Kidney epithelial cell (primary cell): ENCODE measurements around the gene INTS6L. TPM values are rescaled to one million over a fixed set of nuclear protein-coding genes. Genes with fewer than 3 reads are reported as not detected.
"Not testable (repeated sequence)": the region's sequence is repeated elsewhere in the genome, so short reads cannot be mapped to it uniquely, and the experiment has no call there.

Experiments used
- DNase-seq: peaks from one replicate; pipeline ENCODE4 v3.0.0-alpha.2; 2010; ENCODE audit warnings: low read depth
- H3K27me3 ChIP-seq: 2 replicates; pipeline ENCODE4 v1.6.0; 2011; ENCODE audit warnings: low read length; ENCODE audit not compliant: control insufficient read depth, insufficient read depth
- H3K36me3 ChIP-seq: 2 replicates; pipeline ENCODE4 v1.5.1; 2011; ENCODE audit warnings: low read length; ENCODE audit not compliant: control insufficient read depth, insufficient read depth
- H3K4me3 ChIP-seq: 2 replicates; pipeline ENCODE4 v1.5.1; 2011; ENCODE audit warnings: low read depth, mild to moderate bottlenecking, control low read depth, low read length
- total RNA-seq: library from RNA; depleted of rRNA; stranded (reverse); fragments of >200 nt; gene quantifications from 2 replicates; pipeline ENCODE4 v1.2.3, GENCODE V29; 2015
- TF ChIP-seq, protein P1 (sequence below): IDR thresholded peaks from 2 replicates; pipeline ENCODE4 v1.5.1; 2011; ENCODE audit warnings: mild to moderate bottlenecking, moderate library complexity, low read length, control low read depth, inconsistent platforms; ENCODE audit not compliant: insufficient read depth, poor library complexity, severe bottlenecking

INTS6L gene
- total RNA-seq, 1 donor from 2014 or later, result 3.0 TPM

GRCh38 chrX:135557344-135557743 lies 36.9 kb downstream of the INTS6L start:
- no peaks in the 10 kb centered on the region for H3K27me3 ChIP-seq
- no peaks in the 10 kb centered on the region for H3K36me3 ChIP-seq
- H3K4me3 ChIP-seq, result no peak overlapping the region
- TF ChIP-seq, protein P1, sequence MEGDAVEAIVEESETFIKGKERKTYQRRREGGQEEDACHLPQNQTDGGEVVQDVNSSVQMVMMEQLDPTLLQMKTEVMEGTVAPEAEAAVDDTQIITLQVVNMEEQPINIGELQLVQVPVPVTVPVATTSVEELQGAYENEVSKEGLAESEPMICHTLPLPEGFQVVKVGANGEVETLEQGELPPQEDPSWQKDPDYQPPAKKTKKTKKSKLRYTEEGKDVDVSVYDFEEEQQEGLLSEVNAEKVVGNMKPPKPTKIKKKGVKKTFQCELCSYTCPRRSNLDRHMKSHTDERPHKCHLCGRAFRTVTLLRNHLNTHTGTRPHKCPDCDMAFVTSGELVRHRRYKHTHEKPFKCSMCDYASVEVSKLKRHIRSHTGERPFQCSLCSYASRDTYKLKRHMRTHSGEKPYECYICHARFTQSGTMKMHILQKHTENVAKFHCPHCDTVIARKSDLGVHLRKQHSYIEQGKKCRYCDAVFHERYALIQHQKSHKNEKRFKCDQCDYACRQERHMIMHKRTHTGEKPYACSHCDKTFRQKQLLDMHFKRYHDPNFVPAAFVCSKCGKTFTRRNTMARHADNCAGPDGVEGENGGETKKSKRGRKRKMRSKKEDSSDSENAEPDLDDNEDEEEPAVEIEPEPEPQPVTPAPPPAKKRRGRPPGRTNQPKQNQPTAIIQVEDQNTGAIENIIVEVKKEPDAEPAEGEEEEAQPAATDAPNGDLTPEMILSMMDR, result no peak
- no peak for DNase-seq

DNA sequence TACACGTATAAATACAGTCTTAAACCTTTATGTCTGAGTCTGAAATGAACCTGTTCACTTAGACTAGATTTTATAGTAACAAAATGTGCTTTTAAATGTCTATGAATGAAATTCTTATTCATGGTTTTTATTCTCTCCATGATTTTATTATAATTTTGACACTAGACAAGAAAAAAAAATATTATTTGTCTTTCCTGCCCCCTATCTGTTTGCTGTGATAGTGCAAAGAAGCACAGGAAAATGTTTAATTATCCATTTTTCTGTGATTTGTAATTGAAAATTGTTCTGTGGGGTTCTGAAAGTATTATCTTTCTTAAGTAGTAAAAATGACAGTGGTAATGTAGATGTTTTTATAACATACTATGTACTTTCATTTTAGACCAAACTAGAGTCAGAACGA lies 52.0 kb downstream of the INTS6L start:
- Histone ChIP-seq H3K36me3 (no peaks in the 10 kb centered on the region), H3K27me3 (no peaks in the 10 kb centered on the region), H3K4me3 (no peak overlapping the region)
- TF ChIP-seq, protein P1, result peak; percentile 34
- DNase-seq, result no peak

- H3K27me3 ChIP-seq, result no peaks in the 10 kb centered on the region
- TF ChIP-seq, protein P1, result no peak
- H3K4me3 ChIP-seq, result no peak overlapping the region
- no peaks in the 10 kb centered on the region for H3K36me3 ChIP-seq
- DNase-seq, result no peak
These were observed 61.0 kb downstream of the INTS6L start for GRCh38 chrX:135581496-135581895.

DNA sequence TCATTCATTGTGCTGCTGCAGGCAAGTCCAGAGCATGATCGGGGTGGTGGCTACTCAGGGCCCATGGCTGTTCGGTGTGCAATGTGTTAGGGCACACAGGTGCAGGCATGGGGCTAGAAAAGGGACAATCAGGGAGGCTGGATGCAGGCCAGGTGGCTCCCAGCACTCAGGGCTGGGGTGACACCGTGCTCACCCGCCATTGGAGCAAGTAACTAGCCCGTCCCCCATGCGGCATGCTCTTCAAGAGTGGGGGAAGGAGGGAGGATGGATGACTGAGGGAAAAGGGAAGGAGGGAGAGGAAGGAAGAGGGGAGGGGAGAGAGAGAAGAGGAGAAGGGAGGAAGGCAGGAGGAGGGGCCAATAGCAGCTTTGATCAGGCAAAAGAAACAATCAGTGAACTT lies 64.7 kb downstream of the INTS6L start:
- no peaks in the 10 kb centered on the region for H3K27me3 ChIP-seq
- TF ChIP-seq, protein P1, result no peak
- no peaks in the 10 kb centered on the region for H3K36me3 ChIP-seq
- DNase-seq, result no peak
- no peak overlapping the region for H3K4me3 ChIP-seq

GRCh38 chrX:135591871-135592270 lies 71.4 kb downstream of the INTS6L start:
- no peaks in the 10 kb centered on the region for H3K27me3 ChIP-seq
- no peaks in the 10 kb centered on the region for H3K36me3 ChIP-seq
- no peak overlapping the region for H3K4me3 ChIP-seq
- TF ChIP-seq, protein P1, result no peak
- no peak for DNase-seq

- not testable (repeated sequence) for DNase-seq, H3K36me3 ChIP-seq, H3K27me3 ChIP-seq, H3K4me3 ChIP-seq
These were observed 73.6 kb downstream of the INTS6L start for GRCh38 chrX:135594049-135594448.

DNA sequence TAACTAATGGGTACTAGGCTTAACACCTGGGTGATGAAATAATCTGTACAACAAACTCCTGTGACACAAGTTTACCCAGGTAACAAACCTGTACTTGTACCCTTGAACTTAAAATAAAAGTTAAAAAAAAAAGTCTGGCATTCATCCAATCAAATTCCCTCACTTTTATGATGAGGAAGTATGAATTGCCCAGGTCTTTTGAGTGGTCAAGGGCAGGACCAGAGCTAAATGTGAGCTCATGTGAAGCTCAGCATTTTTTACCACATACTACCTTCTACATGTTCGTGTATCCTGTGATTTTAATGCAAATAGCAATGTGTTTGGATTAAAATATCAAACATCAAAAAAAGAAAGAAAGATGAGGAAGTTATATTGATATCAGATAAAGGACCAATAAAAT lies 74.0 kb downstream of the INTS6L start:
- DNase-seq, H3K36me3 ChIP-seq, H3K27me3 ChIP-seq, H3K4me3 ChIP-seq: not testable (repeated sequence)
